NCI-H1048 (cell line): ENCODE data around the gene TBKBP1.
"Not testable (repeated sequence)": the region's sequence is repeated elsewhere in the genome, so short reads cannot be mapped to it uniquely, and the experiment has no call there.

ENCODE experiments used
- DNase-seq: peaks from one replicate; lab custom pipeline; 2025; lab: John Stamatoyannopoulos, UW

The TBKBP1 gene

GRCh38 chr17:47732399-47733046 is 38.6 kb downstream of the TBKBP1 start:
- no peak for DNase-seq

GRCh38 chr17:47733047-47733673 is 39.2 kb downstream of the TBKBP1 start, which contains the start of gene TBX21:
TBX21 (plus strand) TSS chr17:47733236; CDS start chr17:47733455, 219 bp downstream.
- DNase-seq, result no peak

GRCh38 chr17:47733674-47734410 is 39.9 kb downstream of the TBKBP1 start:
- DNase-seq, result no peak

GRCh38 chr17:47735139-47735464 is 41.1 kb downstream of the TBKBP1 start:
- DNase-seq, result no peak

- DNase-seq, result no peak
Measured at GRCh38 chr17:47735536-47736011, 41.6 kb downstream of the TBKBP1 start.

- no peak for DNase-seq
Measured at GRCh38 chr17:47736501-47737495, 42.8 kb downstream of the TBKBP1 start.

- DNase-seq, result no peak
Measured at GRCh38 chr17:47738178-47738577, 44.2 kb downstream of the TBKBP1 start.

GRCh38 chr17:47739150-47739549 is 45.2 kb downstream of the TBKBP1 start:
- no peak for DNase-seq

GRCh38 chr17:47739945-47740344 is 46.0 kb downstream of the TBKBP1 start:
- not testable (repeated sequence) for DNase-seq

GRCh38 chr17:47741109-47741792 is 47.3 kb downstream of the TBKBP1 start:
- DNase-seq, result no peak

GRCh38 chr17:47741793-47742145 is 47.8 kb downstream of the TBKBP1 start:
- DNase-seq, result no peak

- DNase-seq, result no peak
Measured at GRCh38 chr17:47742319-47743181, 48.6 kb downstream of the TBKBP1 start.

GRCh38 chr17:47744168-47745036 is 50.4 kb downstream of the TBKBP1 start:
- DNase-seq, result no peak

GRCh38 chr17:47745037-47745380 is 51.0 kb downstream of the TBKBP1 start:
- no peak for DNase-seq

GRCh38 chr17:47751471-47751870 is 57.5 kb downstream of the TBKBP1 start:
- DNase-seq, result no peak

GRCh38 chr17:47757386-47757785 is 63.4 kb downstream of the TBKBP1 start:
- no peak for DNase-seq

GRCh38 chr17:47760409-47761140 is 66.6 kb downstream of the TBKBP1 start:
- no peak for DNase-seq
